Measurements from ENCODE around the gene DLG2. TPM values are rescaled to one million over a fixed set of nuclear protein-coding genes. Genes with fewer than 3 reads are reported as not detected.
A peak's percentile ranks its signal among the peaks of the same experiment; 100 is the strongest.

Gene DLG2
- total RNA-seq, 1 experiment from 2014 or later, result not detected

GRCh38 chr11:83511646-83512045 is 2115.5 kb downstream of the DLG2 start:
- in situ Hi-C loops (cut with HindIII; ENCODE audit: low pct_unique_long_range_greater_than_20kb, low sequenced_read_pairs), result no loop called here
- DNase-seq (ENCODE audit: low read depth, low spot score), result no peak

- DNase-seq (ENCODE audit: low read depth, low spot score), result peak; percentile 57
Measured at GRCh38 chr11:83510530-83511460, 2116.3 kb downstream of the DLG2 start.

GRCh38 chr11:83508804-83509203 is 2118.3 kb downstream of the DLG2 start:
- DNase-seq (ENCODE audit: low read depth, low spot score), result no peak
- in situ Hi-C loops (cut with HindIII; ENCODE audit: low pct_unique_long_range_greater_than_20kb, low sequenced_read_pairs), result no loop called here

More at GRCh38 chr11:83510530-83511460, 2116.3 kb downstream of the DLG2 start:
- in situ Hi-C loops (cut with HindIII; ENCODE audit: low pct_unique_long_range_greater_than_20kb, low sequenced_read_pairs), result no loop called here

GRCh38 chr11:83502041-83502440 is 2125.1 kb downstream of the DLG2 start:
- in situ Hi-C loops (cut with HindIII; ENCODE audit: low pct_unique_long_range_greater_than_20kb, low sequenced_read_pairs), result no loop called here

GRCh38 chr11:83493917-83494316 is 2133.2 kb downstream of the DLG2 start:
- in situ Hi-C loops (cut with HindIII; ENCODE audit: low pct_unique_long_range_greater_than_20kb, low sequenced_read_pairs), result no loop called here
- no peak for DNase-seq (ENCODE audit: low read depth, low spot score)

More at GRCh38 chr11:83502041-83502440, 2125.1 kb downstream of the DLG2 start:
- no peak for DNase-seq (ENCODE audit: low read depth, low spot score)

- in situ Hi-C loops (cut with HindIII; ENCODE audit: low pct_unique_long_range_greater_than_20kb, low sequenced_read_pairs), result no loop called here
- no peak for DNase-seq (ENCODE audit: low read depth, low spot score)
Measured at GRCh38 chr11:83493034-83493433, 2134.1 kb downstream of the DLG2 start.

GRCh38 chr11:83483808-83484207 is 2143.3 kb downstream of the DLG2 start:
- in situ Hi-C loops (cut with HindIII; ENCODE audit: low pct_unique_long_range_greater_than_20kb, low sequenced_read_pairs), result no loop called here

GRCh38 chr11:83480811-83481210 is 2146.3 kb downstream of the DLG2 start:
- DNase-seq (ENCODE audit: low read depth, low spot score), result no peak
- in situ Hi-C loops (cut with HindIII; ENCODE audit: low pct_unique_long_range_greater_than_20kb, low sequenced_read_pairs), result no loop called here

More at GRCh38 chr11:83483808-83484207, 2143.3 kb downstream of the DLG2 start:
- no peak for DNase-seq (ENCODE audit: low read depth, low spot score)

GRCh38 chr11:83480251-83480650 is 2146.9 kb downstream of the DLG2 start:
- no peak for DNase-seq (ENCODE audit: low read depth, low spot score)
- in situ Hi-C loops (cut with HindIII; ENCODE audit: low pct_unique_long_range_greater_than_20kb, low sequenced_read_pairs), result no loop called here

GRCh38 chr11:83477772-83478171 is 2149.4 kb downstream of the DLG2 start:
- DNase-seq (ENCODE audit: low read depth, low spot score), result no peak
- in situ Hi-C loops (cut with HindIII; ENCODE audit: low pct_unique_long_range_greater_than_20kb, low sequenced_read_pairs), result no loop called here

GRCh38 chr11:83475760-83476159 is 2151.4 kb downstream of the DLG2 start:
- in situ Hi-C loops (cut with HindIII; ENCODE audit: low pct_unique_long_range_greater_than_20kb, low sequenced_read_pairs), result no loop called here
- no peak for DNase-seq (ENCODE audit: low read depth, low spot score)

- in situ Hi-C loops (cut with HindIII; ENCODE audit: low pct_unique_long_range_greater_than_20kb, low sequenced_read_pairs), result no loop called here
Measured at GRCh38 chr11:83473743-83474142, 2153.4 kb downstream of the DLG2 start.

GRCh38 chr11:83472806-83473205 is 2154.3 kb downstream of the DLG2 start:
- DNase-seq (ENCODE audit: low read depth, low spot score), result no peak
- in situ Hi-C loops (cut with HindIII; ENCODE audit: low pct_unique_long_range_greater_than_20kb, low sequenced_read_pairs), result no loop called here

More at GRCh38 chr11:83473743-83474142, 2153.4 kb downstream of the DLG2 start:
- DNase-seq (ENCODE audit: low read depth, low spot score), result no peak

GRCh38 chr11:83471831-83472727 is 2155.1 kb downstream of the DLG2 start:
- DNase-seq (ENCODE audit: low read depth, low spot score), result no peak
- in situ Hi-C loops (cut with HindIII; ENCODE audit: low pct_unique_long_range_greater_than_20kb, low sequenced_read_pairs), result no loop called here

GRCh38 chr11:83467837-83468236 is 2159.3 kb downstream of the DLG2 start:
- in situ Hi-C loops (cut with HindIII; ENCODE audit: low pct_unique_long_range_greater_than_20kb, low sequenced_read_pairs), result no loop called here

GRCh38 chr11:83464160-83464944 is 2162.8 kb downstream of the DLG2 start:
- in situ Hi-C loops (cut with HindIII; ENCODE audit: low pct_unique_long_range_greater_than_20kb, low sequenced_read_pairs), result no loop called here
- no peak for DNase-seq (ENCODE audit: low read depth, low spot score)

More at GRCh38 chr11:83467837-83468236, 2159.3 kb downstream of the DLG2 start:
- no peak for DNase-seq (ENCODE audit: low read depth, low spot score)

- DNase-seq (ENCODE audit: low read depth, low spot score), result no peak
- in situ Hi-C loops (cut with HindIII; ENCODE audit: low pct_unique_long_range_greater_than_20kb, low sequenced_read_pairs), result no loop called here
Measured at GRCh38 chr11:83459798-83460197, 2167.3 kb downstream of the DLG2 start.
